HG02642 (cell line): ENCODE results near the gene OR9Q1.

Experiments used
- ATAC-seq: cut with Tn5 transposase; IDR thresholded peaks from one replicate; pipeline ENCODE4 v1.9.1; 2021; ENCODE audit warnings: mild to moderate bottlenecking; ENCODE audit not compliant: unreplicated experiment, poor library complexity

The OR9Q1 gene

GRCh38 chr11:58028687-58029411 is 5.2 kb downstream of the OR9Q1 start:
- ATAC-seq, result no peak

- ATAC-seq, result no peak
Measured at GRCh38 chr11:58030653-58031052, 7.0 kb downstream of the OR9Q1 start, which contains the start of gene OR6Q1. OR6Q1 (plus strand) TSS chr11:58030953; CDS start chr11:58030953, 0 bp downstream.

DNA sequence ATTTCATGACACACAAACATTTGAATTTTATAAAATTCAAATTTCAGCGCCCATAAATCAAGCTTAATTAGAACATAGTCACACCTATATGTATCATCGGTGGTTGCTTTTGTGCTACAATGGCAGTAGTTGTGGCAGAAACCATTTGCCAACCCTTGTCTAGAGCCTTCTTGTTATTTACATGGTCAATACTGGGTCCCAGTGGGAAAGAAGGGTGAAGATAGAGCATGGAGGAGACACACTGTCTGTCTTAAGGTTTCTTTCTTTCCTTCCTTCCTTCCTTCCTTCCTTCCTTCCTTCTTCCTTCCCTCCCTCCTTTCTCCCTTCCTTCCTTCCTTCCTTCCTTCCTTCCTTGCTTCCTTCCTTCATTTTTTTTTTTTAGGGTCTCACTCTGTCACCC is 10.8 kb downstream of the OR9Q1 start:
- ATAC-seq, result no peak

DNA sequence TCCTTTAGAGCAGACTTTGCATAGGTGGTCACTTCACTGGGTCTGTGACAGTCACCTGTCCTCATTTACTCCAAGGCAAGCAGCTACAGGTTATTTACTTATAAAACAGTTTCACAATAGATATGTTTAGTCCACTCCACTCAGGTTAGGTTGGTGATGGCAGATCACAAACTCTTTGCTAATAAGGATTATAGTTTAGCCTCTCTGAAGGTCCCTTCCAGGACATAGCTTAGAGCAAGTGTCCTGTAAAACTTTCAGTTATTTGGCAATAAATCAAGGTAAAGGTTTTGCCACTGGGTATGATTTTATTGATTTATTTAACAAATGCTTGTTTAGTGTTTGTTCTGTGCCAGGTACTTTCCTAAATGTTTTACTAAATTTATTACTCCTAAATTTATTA is 15.9 kb downstream of the OR9Q1 start:
- no peak for ATAC-seq

DNA sequence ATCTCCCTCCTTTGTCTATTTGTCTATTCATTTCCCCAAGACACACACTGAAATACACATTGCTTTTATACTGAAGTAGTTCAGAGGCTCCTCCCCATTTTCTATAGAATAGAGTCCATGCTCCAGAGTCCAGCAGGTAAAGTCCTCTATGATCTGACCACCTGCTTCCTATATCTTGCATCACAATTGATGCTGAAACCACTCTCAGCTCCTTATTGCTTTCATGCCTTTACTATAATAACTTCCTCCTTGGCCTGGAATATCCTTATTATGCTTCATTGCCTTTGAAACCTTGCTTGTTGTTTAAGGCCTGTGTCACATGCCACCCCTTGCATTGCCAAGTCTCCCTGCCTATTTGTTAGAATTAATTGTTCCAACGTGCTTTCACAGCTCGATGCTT is 19.7 kb downstream of the OR9Q1 start:
- no peak for ATAC-seq

- no peak for ATAC-seq
Measured at GRCh38 chr11:58046231-58046630, 22.6 kb downstream of the OR9Q1 start.

DNA sequence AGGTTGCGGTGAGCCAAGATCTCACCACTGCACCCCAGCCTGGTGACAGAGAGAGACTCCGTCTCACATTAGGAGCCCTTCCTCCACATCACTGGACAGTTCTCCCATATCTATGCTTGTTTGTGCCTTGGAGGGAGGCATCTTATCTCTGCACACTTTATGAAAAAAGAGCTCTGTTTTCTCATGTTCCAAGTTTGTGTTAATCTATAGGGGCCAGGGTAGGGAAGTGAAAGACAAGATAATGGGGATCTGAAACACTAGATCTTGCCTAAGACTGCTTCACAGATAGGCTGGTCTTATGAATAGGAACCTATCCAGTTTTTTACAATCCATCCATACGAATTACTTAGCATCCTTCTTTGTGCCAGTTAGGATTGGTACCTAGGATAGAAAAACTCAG is 24.1 kb downstream of the OR9Q1 start:
- no peak for ATAC-seq

DNA sequence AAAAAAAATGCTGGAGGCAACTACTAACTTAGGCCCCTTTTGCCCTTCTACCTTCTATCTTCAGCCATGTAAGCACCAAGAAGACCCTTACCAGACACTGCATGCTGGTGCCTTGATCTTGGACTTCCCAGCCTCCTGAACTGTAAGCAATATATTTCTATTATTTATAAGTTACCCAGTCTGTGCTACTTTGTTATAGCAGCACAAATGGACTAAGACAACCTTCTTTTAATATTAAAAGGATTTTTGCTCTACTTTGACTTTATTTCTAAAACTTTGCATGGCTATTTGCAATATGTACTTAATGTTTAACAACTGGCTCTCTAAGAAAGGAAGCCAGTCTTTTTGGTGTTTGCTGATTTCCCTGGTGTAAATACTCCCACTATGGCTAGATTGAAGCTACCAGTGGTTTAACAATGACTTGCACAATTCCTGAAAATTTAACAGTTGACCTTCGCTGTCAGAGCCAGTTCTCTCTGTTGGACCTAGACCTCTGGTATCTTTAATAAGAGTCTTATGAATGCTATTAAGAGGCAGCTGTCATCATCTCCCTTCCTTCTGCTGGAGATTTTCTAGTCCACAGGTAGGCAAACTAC is 32.2 kb downstream of the OR9Q1 start:
- no peak for ATAC-seq

DNA sequence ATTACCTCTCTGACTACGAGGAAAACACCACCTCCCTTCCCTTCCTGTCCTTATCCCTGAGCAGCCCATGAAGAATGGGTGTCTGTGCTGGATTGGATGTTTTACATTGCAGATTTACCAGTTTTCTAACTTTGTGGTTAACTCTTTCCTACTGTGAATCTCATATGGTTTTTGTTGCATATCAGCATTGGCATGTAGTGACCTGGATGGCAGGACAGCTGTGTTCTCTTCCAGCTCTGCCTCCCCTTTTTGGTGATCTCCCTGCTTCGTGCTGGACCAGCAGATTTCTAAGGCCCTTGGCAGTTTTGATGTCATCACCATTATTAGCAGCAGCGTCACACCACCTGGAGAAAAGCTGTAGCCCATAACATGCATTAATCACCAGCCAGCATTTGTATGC is 33.8 kb downstream of the OR9Q1 start:
- no peak for ATAC-seq

- ATAC-seq, result no peak
Measured at GRCh38 chr11:58058276-58059006, 34.8 kb downstream of the OR9Q1 start.

- no peak for ATAC-seq
Measured at GRCh38 chr11:58059007-58059350, 35.3 kb downstream of the OR9Q1 start.

GRCh38 chr11:58060535-58060934 is 36.9 kb downstream of the OR9Q1 start:
- ATAC-seq, result no peak

DNA sequence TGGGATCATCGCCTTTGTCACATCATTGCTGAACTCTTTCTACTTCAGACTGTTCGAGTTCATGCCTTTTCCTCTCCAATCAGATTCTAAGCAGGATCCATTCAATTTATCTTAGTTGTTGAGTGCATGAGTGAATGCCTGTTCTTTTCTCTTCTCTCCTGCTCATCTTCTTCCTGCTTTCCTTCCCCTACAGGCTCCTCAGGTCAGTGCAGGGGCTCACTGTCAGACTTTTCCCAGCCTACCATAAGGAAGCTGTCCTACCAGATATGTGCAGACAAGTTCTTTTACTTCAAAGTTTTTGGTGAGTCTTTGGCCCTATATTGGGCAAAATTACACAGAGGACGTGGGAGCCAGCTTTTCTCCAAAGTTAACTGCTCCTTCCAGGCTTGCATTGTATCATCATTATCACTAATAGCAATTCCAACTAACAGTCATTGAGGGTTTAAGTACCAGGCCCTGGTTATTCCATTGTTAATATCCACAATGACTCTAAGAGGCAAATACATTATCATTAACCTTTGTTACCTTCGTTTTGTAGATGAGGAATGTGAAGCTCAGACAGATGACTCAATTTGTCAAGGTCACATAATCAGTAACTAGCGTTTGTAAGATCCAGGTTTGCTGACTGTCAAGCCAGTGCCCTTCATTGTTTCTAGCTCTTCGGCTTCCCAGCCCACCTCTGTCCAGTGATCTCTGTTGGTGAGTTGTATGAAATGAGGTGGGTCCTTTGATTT is 37.4 kb downstream of the OR9Q1 start:
- ATAC-seq, result no peak

GRCh38 chr11:58061813-58062212 is 38.1 kb downstream of the OR9Q1 start:
- no peak for ATAC-seq

DNA sequence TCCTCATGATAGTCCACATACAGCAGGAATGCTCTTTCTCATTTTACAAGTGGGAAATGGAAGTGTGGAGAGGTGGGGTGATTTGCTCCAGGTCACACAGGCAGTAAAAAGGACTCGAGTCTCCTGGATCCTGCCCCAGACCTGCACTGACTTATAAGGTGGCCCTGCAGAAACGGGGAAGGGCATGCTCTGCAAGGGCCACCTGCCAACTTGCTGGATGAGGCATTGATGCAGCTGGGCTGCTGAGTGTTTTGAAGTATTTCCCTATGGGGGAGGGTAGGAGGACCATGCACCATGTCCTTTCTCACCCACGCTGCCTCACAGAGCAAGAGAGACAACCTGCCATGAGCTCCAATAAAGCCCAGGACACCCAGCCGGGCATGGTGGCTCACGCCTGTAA is 44.0 kb downstream of the OR9Q1 start:
- ATAC-seq, result no peak

DNA sequence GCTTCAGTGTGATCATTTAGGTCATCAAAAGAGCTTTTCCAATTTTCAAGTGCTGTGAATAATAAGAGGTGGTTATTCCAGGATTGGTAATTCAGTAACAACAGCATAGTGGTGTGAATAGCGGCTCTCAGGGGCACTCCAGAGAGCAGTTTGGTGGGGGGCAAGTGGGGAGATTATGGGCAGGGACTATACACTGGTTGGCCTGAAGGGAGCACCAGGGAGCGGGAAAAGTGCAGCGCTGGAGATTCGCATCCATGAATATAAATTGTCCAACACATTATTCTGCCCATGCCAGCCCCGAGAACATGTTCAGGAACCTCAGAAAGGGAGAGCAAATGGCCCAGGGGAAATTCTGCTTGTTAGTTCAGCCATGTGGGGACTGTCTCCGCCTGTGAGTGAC is 45.0 kb downstream of the OR9Q1 start:
- no peak for ATAC-seq

- ATAC-seq, result no peak
Measured at GRCh38 chr11:58070585-58070984, 46.9 kb downstream of the OR9Q1 start.

DNA sequence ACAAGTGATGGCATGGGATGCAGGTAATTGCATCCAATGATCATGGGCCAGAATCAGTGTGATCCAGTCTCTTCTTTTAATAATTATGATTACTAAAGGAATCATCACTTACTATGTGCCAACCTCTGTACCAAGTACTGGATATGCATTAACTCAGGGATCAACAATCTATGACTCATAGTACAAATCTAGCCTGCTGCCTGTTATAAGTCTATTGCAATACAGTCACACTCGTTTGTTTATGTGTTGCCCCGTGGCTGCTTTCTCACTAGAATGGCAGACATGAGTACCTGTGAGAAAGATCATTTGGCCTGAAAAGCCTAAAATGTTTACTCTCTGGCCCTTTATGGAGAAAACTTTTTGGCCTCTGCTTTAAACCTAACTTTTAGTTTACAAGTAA is 52.1 kb downstream of the OR9Q1 start:
- ATAC-seq, result no peak

DNA sequence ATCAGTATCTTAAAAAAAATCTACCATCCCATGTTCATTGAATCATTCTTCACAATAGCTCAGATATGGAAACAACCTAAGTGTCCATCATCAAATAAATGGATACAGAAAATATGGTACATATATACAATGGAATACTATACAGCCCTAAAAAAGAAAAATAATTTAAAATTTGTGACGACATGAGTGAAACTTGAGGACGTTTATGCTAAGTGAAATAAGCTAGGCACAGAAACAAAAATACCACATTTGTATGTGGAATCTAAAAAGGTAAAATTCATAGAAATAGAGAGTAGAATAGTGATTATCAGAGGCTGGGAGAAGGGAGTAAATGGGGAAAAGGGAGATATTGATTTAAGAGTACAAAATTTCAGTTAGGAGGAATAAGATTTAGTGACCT is 62.8 kb downstream of the OR9Q1 start:
- ATAC-seq, result no peak

DNA sequence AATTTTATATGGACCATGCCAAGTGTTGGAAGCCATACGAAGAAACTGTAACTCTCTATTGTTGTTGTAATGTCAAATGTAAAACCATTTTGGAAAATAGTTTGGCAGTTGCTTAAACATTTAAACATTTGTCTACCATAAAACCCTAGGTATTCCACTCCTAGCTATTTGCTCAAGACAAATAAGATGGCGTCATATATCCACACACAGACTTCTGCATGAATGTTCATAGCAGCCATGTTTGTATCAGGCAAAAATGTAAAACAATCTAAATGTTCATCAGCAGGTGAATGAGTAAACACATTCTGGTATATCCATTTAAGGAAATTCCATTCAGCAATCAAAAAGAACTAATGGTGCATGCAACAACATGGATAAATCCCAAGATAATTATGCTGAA is 73.8 kb downstream of the OR9Q1 start:
- no peak for ATAC-seq

- ATAC-seq, result no peak
Measured at GRCh38 chr11:58121096-58121495, 97.4 kb downstream of the OR9Q1 start.
